Progenitor cell of endocrine pancreas (in vitro differentiated cells): ENCODE data around the gene INO80. TPM values are rescaled to one million over a fixed set of nuclear protein-coding genes. Genes with fewer than 3 reads are reported as not detected.

Source experiments
- DNase-seq: peaks from one replicate; pipeline ENCODE4 v3.0.0; 2021; ENCODE audit warnings: low spot score; ENCODE audit not compliant: unreplicated experiment
- H3K27ac Mint-ChIP-seq: 2 replicates; pipeline ENCODE4 v1.8.0; 2021; ENCODE audit warnings: mild to moderate bottlenecking, moderate library complexity, mixed read lengths
- H3K27me3 Mint-ChIP-seq: 2 replicates; pipeline ENCODE4 v1.8.0; 2021; ENCODE audit warnings: mixed read lengths
- H3K36me3 Mint-ChIP-seq: 2 replicates; pipeline ENCODE4 v1.8.0; 2022; ENCODE audit warnings: mixed read lengths; ENCODE audit not compliant: insufficient read depth
- H3K4me1 Mint-ChIP-seq: 2 replicates; pipeline ENCODE4 v1.8.0; 2021; ENCODE audit warnings: low read depth, mixed read lengths
- H3K4me3 Mint-ChIP-seq: 2 replicates; pipeline ENCODE4 v1.8.0; 2021; ENCODE audit warnings: low read depth, mild to moderate bottlenecking, moderate library complexity, mixed read lengths
- H3K9me3 Mint-ChIP-seq: 2 replicates; pipeline ENCODE4 v1.8.0; 2021; ENCODE audit warnings: low read depth, mixed read lengths
- CTCF ChIP-seq: fragments of 200-600 bp; sonication (generic); IDR thresholded peaks from one replicate; pipeline ENCODE4 v1.5.0; 2021; ENCODE audit warnings: antibody characterized with exemption, mild to moderate bottlenecking; ENCODE audit not compliant: unreplicated experiment
- total RNA-seq: library from RNA; stranded (reverse); gene quantifications from 2 replicates; pipeline ENCODE4 v1.2.1, GENCODE V29; 2021

INO80 gene
- total RNA-seq, 1 donor from 2014 or later: 28.1 TPM

DNA sequence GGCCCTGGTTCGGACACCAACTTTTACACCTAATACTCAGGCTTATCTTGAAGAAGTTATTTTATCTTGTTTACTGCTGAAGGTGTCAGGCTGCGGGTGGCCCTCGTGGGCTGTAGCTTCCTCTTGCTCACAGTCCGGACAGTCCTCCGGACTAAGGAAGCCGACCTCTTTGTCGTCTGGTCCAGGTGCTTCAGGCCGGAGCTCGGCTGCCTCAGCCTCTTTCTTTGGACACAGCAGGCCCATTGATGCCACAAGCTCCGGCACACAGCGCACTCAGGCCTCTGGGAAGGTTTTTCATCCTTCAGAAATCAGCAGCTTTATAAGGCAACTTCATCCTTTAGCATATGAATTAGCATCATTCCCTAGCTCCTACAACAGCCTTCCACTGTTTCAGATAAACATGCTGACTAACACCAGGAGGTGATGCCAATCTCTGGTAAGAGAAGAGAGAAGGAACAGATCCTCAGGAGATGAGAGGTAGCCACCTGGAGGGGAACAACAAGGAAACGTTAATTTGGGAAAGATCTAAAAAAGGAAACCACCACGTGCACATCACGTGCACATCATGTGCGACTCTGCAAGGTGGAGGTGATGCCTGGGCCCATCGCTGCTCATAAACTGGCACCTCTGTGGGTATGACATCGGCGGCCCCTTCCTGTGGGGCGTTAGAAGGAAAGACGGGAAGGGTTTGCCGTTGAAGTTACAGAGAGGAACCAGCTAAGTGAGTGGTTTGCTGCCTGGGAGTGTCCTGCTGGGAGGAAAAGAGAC is 167.2 kb downstream of the INO80 start:
- no peak for DNase-seq
- TF ChIP-seq CTCF: no peak
- Mint-ChIP-seq H3K4me1 (peaks cover 11% of the 10 kb centered on the region), H3K4me3 (no peak overlapping the region), H3K9me3 (no peaks in the 10 kb centered on the region), H3K27me3 (peaks cover 71% of the 10 kb centered on the region), H3K36me3 (no peaks in the 10 kb centered on the region), H3K27ac (no peak overlapping the region)

DNA sequence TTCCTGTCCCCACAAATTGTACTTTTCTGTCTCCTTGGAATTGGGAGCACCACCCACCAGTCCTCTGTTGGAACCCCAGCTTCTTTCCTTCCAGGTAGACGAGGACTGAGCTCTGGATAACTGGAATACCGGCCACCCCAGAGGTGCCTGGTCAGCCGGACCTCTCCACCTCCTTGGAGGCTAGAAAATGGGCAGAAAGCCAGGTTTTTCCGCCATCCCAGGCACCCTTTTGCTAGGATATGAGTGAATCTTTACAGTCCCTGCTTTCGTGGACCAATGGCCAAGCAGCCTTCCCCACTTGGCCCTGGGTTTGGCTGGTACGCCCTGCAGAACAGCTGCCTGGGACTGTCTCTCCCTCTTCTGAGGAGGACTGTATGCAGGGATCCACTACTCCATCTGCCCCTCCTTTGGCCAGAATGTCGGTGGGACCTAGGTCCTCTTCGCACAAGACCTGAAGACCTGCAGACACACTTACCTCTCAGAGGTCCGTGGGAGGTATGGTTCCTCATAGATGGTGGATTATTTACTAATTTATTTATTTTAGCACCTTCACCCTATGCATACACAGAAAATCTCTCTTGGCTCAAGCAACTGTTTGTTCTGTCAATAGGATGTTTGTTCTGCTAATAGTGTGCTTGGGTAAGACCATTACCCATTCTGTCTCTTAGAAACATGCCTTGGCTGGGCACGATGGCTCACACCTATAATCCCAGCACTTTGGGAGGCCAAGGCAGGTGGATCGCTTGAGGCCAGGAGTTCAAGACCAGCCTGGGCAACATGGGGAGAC is 171.4 kb downstream of the INO80 start:
- Mint-ChIP-seq H3K4me3 (no peak overlapping the region), H3K27me3 (peaks cover 70% of the 10 kb centered on the region), H3K27ac (no peak overlapping the region), H3K4me1 (peaks cover 14% of the 10 kb centered on the region), H3K36me3 (no peaks in the 10 kb centered on the region), H3K9me3 (no peaks in the 10 kb centered on the region)
- TF ChIP-seq CTCF: no peak
- no peak for DNase-seq

DNA sequence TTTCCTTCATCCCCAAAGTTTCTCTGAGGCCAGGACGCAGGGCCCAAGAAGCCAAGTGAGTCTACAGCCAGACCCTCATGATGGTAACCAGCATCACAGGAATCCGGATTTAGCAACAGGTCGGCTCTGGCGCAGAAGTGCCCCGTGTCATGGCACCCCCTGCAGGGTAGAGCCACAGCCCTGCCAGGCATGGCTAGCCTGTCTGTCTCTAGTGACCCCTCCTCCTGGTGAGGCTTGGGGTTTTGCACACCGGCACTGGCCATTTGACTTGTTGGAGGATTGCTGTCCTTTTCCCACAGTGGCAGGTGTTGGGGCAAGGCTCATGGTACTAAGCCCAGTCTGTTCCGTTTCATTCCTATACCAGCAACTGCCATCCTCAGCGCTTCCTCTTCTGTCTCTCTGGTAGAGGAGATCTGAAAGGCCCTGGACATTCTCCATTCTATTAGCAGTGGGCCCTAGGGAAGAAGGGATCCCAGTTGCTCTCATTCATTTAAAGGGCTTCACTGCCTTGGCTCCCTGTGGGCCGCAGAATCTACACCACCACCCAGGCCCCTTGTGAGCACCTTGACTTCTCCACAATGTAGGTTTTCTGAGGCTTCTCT is 172.2 kb downstream of the INO80 start:
- H3K27me3 Mint-ChIP-seq: peaks cover 62% of the 10 kb centered on the region
- no peak for DNase-seq
- no peak overlapping the region for H3K4me3 Mint-ChIP-seq
- H3K9me3 Mint-ChIP-seq: no peaks in the 10 kb centered on the region
- no peak for TF ChIP-seq CTCF
- H3K27ac Mint-ChIP-seq: no peak overlapping the region
- H3K4me1 Mint-ChIP-seq: peaks cover 14% of the 10 kb centered on the region
- no peaks in the 10 kb centered on the region for H3K36me3 Mint-ChIP-seq

DNA sequence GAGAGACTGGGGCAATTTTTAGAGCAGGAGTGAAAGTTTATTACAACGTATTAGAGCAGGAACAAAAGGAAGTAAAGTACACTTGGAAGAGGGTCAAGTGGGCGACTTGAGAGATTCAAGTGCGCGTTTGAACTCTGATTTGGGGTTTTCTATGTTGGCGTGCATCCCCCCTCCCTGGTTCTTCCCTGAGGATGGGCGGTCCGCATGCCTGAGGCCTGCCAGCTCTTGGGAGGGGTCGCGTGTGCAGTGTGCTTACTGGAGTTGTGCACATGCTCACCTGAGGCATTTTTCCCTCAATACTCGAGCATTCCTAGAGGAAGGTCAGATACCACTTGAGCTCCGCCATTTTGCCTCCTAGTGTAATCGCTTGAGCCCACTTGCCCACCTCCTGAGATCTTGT is 173.2 kb downstream of the INO80 start:
- H3K9me3 Mint-ChIP-seq: no peaks in the 10 kb centered on the region
- peaks cover 14% of the 10 kb centered on the region for H3K4me1 Mint-ChIP-seq
- no peak for DNase-seq
- H3K27me3 Mint-ChIP-seq: peaks cover 52% of the 10 kb centered on the region
- H3K4me3 Mint-ChIP-seq: no peak overlapping the region
- no peaks in the 10 kb centered on the region for H3K36me3 Mint-ChIP-seq
- no peak overlapping the region for H3K27ac Mint-ChIP-seq
- no peak for TF ChIP-seq CTCF

- Mint-ChIP-seq H3K4me1 (peaks cover 14% of the 10 kb centered on the region), H3K27me3 (peaks cover 47% of the 10 kb centered on the region), H3K9me3 (no peaks in the 10 kb centered on the region), H3K27ac (peak overlapping the region; percentile 56), H3K36me3 (no peaks in the 10 kb centered on the region), H3K4me3 (peak overlapping the region; percentile 64)
- no peak for TF ChIP-seq CTCF
- no peak for DNase-seq
Measured at GRCh38 chr15:40942337-40942854, 173.7 kb downstream of the INO80 start.
